GM19463 (cell line): ENCODE data around the gene ZNF532.

ENCODE experiments used
- ATAC-seq: cut with Tn5 transposase; IDR thresholded peaks from one replicate; pipeline ENCODE4 v1.9.1; 2021; ENCODE audit warnings: mild to moderate bottlenecking, moderate library complexity; ENCODE audit not compliant: unreplicated experiment

ZNF532 gene

DNA sequence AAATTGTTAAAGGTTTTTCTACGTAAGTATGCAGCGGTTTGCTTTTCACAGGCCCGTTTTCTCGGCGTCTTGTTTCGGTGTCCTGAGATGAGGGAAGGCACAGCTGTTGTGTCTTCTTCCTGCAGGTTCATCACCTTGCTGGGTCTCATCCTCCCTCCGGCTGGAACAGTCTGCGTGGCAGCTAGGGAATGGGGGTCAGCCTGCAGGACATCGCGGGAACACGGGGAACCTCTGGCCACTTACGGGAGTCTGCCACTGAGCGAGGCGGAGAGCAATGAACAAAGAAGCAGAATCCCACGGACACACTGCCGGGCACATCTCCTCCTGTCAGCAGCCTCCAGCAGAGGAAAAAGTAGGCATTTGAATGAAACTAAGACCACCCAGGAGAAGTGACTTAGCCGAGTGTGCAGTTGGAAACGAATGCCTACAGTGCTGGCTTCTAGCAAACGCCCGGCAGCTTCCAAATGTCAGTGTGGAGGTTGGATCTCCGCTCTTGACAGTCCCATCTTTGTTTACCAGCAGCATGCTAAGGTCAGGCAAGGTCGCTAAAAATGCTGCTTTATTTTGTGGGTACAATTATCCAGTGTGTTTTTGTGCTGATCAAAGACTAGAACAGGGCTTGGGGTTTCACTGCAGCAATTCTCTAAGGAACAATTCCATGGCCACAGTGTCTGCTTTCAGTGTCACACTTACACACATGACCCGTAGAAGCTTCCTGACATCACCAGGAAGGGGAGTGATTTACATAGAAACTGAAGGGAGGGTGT lies 165.2 kb downstream of the ZNF532 start:
- ATAC-seq: no peak

DNA sequence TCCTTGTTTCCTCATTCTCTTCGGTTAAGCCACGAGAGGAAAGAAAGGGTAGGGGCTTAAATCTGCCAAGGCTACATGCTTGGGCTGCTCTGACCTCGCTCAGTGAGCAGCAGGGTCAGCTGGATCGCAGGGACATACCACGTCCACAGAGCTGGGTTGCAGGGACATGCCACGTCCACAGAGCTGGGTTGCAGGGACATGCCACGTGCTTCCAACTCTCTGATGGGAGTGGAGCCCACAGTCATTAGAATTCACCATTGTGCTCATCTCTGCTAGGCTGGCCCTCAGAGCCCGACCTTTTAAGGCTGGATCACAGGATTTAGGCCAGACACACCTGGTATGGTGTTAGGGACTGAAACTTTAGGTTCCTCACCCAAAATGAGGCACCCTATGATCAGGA lies 167.6 kb downstream of the ZNF532 start:
- ATAC-seq: no peak

DNA sequence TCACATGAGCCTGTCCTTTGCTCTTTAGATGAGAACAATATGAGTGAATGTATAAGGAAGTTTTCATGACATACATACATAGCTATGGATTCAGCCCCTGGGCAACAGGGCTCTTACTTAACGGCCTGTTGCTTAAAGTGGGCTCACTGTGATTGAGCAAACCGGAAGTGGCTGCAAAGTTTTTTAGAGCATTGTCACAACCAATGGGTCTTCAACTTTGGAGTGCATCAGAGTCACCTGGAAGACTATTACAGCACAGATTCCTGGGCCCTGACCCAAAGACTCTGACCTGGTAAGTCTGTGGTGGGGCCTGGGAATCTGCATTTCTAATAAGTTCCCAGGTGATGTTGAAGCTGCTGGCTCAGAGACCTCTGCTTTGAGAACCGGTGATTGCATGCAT lies 168.7 kb downstream of the ZNF532 start:
- no peak for ATAC-seq

DNA sequence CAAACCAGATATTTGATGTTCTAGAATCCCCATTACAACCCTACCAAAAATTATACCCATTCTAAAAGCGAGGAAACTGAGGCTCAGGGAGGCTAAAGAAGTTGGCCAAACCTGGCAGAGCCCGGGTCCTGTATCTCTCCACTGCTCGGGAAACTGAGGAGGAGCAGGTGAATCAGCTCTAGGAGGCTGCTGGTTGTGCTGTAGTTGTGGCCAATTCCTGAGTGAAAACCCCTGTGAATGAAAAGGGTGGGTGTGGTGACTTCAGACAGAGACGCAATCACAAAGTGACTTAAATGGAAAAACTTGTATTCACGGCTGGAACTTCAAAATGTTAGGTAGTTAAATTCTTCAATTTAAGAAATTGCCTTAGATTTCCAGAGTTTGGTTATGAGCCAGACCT lies 169.3 kb downstream of the ZNF532 start:
- no peak for ATAC-seq

DNA sequence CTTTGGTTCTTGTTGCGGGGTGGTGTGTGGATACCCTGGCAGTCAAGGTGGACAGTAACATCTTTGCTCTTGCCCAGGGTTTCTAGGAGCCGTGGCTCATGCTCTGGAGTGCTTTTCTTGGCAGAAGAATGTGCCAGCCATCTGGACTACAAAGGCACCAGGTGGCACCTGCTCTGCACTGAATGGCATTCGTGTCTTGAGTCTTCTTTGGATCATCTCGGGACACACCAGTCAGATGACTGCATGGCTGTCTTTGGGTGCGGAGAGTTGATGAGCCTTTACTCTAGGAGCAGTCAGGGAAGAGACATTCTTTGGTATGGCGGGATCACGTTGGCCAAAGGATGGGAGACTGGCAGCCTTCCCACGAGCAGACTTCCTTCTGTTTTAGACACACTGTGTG lies 170.9 kb downstream of the ZNF532 start:
- ATAC-seq: no peak
